ENCODE measurements around the gene CRISP1.
"Not testable (repeated sequence)": the region's sequence is repeated elsewhere in the genome, so short reads cannot be mapped to it uniquely, and the experiment has no call there.

The CRISP1 gene

GRCh38 chr6:49841424-49841823, 24.9 kb downstream of the CRISP1 start:
- DNase-seq = no peak

- DNase-seq = no peak
These were observed 26.4 kb downstream of the CRISP1 start for GRCh38 chr6:49839957-49840356.

GRCh38 chr6:49839162-49839561, 27.2 kb downstream of the CRISP1 start:
- DNase-seq = no peak

- no peak for DNase-seq
These were observed 31.2 kb downstream of the CRISP1 start for GRCh38 chr6:49835140-49835539.

- no peak for DNase-seq
These were observed 32.9 kb downstream of the CRISP1 start for GRCh38 chr6:49833386-49833785.

GRCh38 chr6:49826743-49827406, 39.5 kb downstream of the CRISP1 start:
- DNase-seq = no peak

GRCh38 chr6:49815166-49815565, 51.2 kb downstream of the CRISP1 start:
- DNase-seq = no peak

- DNase-seq = no peak
These were observed 53.1 kb downstream of the CRISP1 start for GRCh38 chr6:49813248-49813647.

GRCh38 chr6:49806145-49806544, 60.2 kb downstream of the CRISP1 start:
- DNase-seq = no peak

- DNase-seq = no peak
These were observed 61.1 kb downstream of the CRISP1 start for GRCh38 chr6:49805246-49805645.

- DNase-seq = no peak
These were observed 64.8 kb downstream of the CRISP1 start for GRCh38 chr6:49801525-49801924.

GRCh38 chr6:49799090-49799489, 67.2 kb downstream of the CRISP1 start:
- no peak for DNase-seq

- DNase-seq = not testable (repeated sequence)
These were observed 69.4 kb downstream of the CRISP1 start for GRCh38 chr6:49796842-49797455.

- no peak for DNase-seq
These were observed 76.0 kb downstream of the CRISP1 start for GRCh38 chr6:49790341-49790740.

GRCh38 chr6:49787176-49787575, 79.2 kb downstream of the CRISP1 start, which contains the start of gene PGK2:
Gene PGK2, minus strand, starts transcription at chr6:49787285. Its CDS starts 98 bp downstream, at chr6:49787187.
- no peak for DNase-seq

GRCh38 chr6:49784272-49784671, 82.1 kb downstream of the CRISP1 start:
- DNase-seq = no peak
